ENCODE data around the gene CAPN7. TPM values are rescaled to one million over a fixed set of nuclear protein-coding genes. Genes with fewer than 3 reads are reported as not detected.

CAPN7 gene
- total RNA-seq, 1 donor from 2014 or later, result 30.9 TPM

- H3K27ac Mint-ChIP-seq (ENCODE audit: unreplicated experiment), result no peak overlapping the region
- H3K4me1 Mint-ChIP-seq, result no peaks in the 10 kb centered on the region
- H3K36me3 Mint-ChIP-seq (ENCODE audit: low read depth), result no peaks in the 10 kb centered on the region
- no peaks in the 10 kb centered on the region for H3K27me3 Mint-ChIP-seq (ENCODE audit: low read depth)
- no peak for DNase-seq (ENCODE audit: low read depth, low spot score)
- no peaks in the 10 kb centered on the region for H3K9me3 Mint-ChIP-seq
- TF ChIP-seq CTCF (conservative IDR thresholded peaks at IDR 0.05), result no peak
- no peak overlapping the region for H3K4me3 Mint-ChIP-seq
Measured at GRCh38 chr3:15281817-15282216, 75.8 kb downstream of the CAPN7 start.

GRCh38 chr3:15283702-15284101 lies 77.7 kb downstream of the CAPN7 start:
- no peak for TF ChIP-seq CTCF (conservative IDR thresholded peaks at IDR 0.05)
- Mint-ChIP-seq H3K27ac (ENCODE audit: unreplicated experiment) (no peak overlapping the region), H3K4me1 (no peaks in the 10 kb centered on the region), H3K9me3 (no peaks in the 10 kb centered on the region), H3K27me3 (ENCODE audit: low read depth) (no peaks in the 10 kb centered on the region), H3K36me3 (ENCODE audit: low read depth) (no peaks in the 10 kb centered on the region), H3K4me3 (no peak overlapping the region)
- no peak for DNase-seq (ENCODE audit: low read depth, low spot score)

- no peak for DNase-seq (ENCODE audit: low read depth, low spot score)
- Mint-ChIP-seq H3K36me3 (ENCODE audit: low read depth) (no peaks in the 10 kb centered on the region), H3K9me3 (peaks cover 1% of the 10 kb centered on the region), H3K4me3 (no peak overlapping the region), H3K4me1 (no peaks in the 10 kb centered on the region), H3K27ac (ENCODE audit: unreplicated experiment) (no peak overlapping the region), H3K27me3 (ENCODE audit: low read depth) (no peaks in the 10 kb centered on the region)
- no peak for TF ChIP-seq CTCF (conservative IDR thresholded peaks at IDR 0.05)
Measured at GRCh38 chr3:15284121-15284889, 78.3 kb downstream of the CAPN7 start.

- H3K36me3 Mint-ChIP-seq (ENCODE audit: low read depth), result no peaks in the 10 kb centered on the region
- no peaks in the 10 kb centered on the region for H3K27me3 Mint-ChIP-seq (ENCODE audit: low read depth)
- H3K9me3 Mint-ChIP-seq, result peaks cover 2% of the 10 kb centered on the region
- H3K4me3 Mint-ChIP-seq, result no peak overlapping the region
- no peak for DNase-seq (ENCODE audit: low read depth, low spot score)
- no peak for TF ChIP-seq CTCF (conservative IDR thresholded peaks at IDR 0.05)
- no peaks in the 10 kb centered on the region for H3K4me1 Mint-ChIP-seq
- H3K27ac Mint-ChIP-seq (ENCODE audit: unreplicated experiment), result no peak overlapping the region
Measured at GRCh38 chr3:15286022-15286421, 80.0 kb downstream of the CAPN7 start.

- Mint-ChIP-seq H3K4me1 (no peaks in the 10 kb centered on the region), H3K4me3 (no peak overlapping the region), H3K27me3 (ENCODE audit: low read depth) (no peaks in the 10 kb centered on the region), H3K27ac (ENCODE audit: unreplicated experiment) (no peak overlapping the region), H3K9me3 (peaks cover 2% of the 10 kb centered on the region), H3K36me3 (ENCODE audit: low read depth) (no peaks in the 10 kb centered on the region)
- no peak for TF ChIP-seq CTCF (conservative IDR thresholded peaks at IDR 0.05)
- no peak for DNase-seq (ENCODE audit: low read depth, low spot score)
Measured at GRCh38 chr3:15287565-15288330, 81.7 kb downstream of the CAPN7 start.

Measured in neural crest cell (in vitro differentiated cells).